Raji (cell line): ENCODE results near the gene ACY1.

Experiments used
- POLR2A ChIP-seq: IDR thresholded peaks from 2 replicates; pipeline ENCODE4 v1.6.1; 2011; ENCODE audit warnings: low read depth, low read length, control low read depth; ENCODE audit not compliant: insufficient read depth

Gene ACY1

DNA sequence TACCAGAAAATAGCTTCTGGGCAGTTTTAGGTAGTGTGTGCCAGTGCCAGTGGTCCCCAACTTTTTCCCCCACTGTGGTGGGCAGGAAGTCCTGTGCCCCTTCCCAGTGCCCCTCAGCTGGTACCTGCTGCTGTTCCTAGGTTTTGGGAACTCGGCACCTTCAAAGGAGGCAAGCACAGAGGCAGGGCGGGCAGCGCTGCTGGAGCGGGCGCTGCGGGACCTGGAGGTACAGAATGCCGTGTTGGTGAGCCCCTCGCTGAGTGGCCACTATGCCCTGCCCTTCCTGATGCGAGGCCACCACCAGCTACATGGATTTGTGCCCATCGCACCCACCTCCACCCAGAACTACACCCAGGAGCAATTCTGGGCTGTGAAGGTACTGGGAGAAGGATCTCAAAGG is 3.1 kb upstream of the ACY1 start:
- TF ChIP-seq POLR2A: no peak

DNA sequence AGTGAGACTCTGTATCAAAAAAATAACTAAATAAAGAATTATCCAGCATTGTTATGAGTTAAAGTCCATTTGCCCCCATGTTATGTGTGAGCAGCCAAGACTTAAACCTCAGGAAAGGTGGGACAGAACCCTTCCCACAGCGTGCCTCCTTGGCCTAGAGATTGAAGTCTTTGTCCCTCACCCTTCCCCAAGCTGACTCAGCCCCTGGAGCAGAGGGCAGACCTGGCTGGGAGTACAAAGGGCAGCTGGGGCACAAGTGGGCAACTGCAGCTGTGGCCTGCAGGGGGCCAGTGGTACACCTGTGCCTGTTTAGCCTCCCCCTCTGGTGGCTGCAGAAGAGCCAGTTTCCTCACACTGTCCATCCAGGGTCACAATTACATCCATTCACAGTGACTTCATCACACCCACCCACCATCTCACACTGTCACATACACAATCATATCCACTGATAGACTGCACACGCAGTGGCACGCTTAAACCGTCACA is 940 bp upstream of the ACY1 start:
- no peak; the same call in 1 of the 2 replicates for TF ChIP-seq POLR2A

DNA sequence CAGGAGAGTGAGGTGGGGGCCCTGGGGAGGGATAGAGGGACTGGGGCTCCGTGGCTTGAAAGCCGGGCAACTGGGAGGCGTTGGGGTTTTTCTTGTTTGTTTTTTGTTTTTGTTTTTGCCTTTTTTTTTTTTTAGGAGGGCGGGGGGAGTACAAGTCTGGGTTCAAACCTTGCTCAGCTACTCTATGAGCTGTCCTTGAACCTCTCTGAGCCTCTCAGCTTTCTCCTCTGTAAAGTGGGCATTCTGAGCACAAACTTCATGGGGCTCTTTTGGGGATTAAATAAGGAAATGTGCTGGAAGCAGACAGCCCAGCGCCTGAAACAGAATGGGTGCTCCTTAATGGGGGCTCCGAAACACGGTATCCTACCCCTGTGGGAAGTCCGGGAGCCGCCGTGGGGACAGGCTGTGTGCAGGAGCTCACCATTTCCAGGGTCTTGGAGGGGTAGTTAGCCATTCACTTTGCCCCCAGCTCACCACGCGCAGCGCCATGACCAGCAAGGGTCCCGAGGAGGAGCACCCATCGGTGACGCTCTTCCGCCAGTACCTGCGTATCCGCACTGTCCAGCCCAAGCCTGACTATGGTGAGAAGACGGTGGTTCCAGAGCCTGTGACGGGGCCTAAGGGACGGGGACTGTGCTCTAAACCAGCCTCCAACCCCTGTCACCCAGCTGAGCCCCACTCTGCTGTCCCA is 388 bp downstream of the ACY1 start:
- TF ChIP-seq POLR2A: no peak

DNA sequence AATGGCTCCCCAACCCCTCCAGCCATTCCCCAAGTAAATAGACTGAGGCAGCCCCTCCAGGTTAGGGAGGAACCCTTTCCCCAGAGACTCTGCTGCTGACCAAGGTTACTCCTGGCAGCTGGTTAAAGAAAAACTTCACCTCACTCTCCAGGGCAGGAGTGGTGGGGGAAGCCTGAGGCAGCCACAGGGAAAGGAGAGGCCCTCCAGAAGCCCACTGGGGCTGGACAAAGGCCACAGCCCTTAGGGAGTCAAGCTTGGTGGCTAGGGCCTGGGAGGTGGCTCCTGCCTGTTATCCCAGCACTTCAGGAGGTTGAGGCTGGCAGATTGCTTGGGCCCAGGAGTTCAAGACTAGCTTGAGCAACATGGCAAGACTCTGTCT is 923 bp downstream of the ACY1 start:
- TF ChIP-seq POLR2A: no peak

DNA sequence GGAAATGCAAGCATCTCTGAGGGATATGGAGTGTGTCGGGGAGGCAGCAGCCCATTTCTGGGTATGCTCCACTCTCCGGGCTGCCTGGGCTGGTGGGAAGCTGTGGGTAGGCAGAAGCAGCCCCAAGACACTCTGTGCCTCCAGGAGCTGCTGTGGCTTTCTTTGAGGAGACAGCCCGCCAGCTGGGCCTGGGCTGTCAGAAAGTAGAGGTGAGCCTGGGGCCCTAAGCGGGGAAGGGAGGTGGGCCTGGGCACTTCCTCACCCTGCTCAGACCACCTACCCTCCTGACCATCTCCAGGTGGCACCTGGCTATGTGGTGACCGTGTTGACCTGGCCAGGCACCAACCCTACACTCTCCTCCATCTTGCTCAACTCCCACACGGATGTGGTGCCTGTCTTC is 1.7 kb downstream of the ACY1 start:
- TF ChIP-seq POLR2A: no peak

DNA sequence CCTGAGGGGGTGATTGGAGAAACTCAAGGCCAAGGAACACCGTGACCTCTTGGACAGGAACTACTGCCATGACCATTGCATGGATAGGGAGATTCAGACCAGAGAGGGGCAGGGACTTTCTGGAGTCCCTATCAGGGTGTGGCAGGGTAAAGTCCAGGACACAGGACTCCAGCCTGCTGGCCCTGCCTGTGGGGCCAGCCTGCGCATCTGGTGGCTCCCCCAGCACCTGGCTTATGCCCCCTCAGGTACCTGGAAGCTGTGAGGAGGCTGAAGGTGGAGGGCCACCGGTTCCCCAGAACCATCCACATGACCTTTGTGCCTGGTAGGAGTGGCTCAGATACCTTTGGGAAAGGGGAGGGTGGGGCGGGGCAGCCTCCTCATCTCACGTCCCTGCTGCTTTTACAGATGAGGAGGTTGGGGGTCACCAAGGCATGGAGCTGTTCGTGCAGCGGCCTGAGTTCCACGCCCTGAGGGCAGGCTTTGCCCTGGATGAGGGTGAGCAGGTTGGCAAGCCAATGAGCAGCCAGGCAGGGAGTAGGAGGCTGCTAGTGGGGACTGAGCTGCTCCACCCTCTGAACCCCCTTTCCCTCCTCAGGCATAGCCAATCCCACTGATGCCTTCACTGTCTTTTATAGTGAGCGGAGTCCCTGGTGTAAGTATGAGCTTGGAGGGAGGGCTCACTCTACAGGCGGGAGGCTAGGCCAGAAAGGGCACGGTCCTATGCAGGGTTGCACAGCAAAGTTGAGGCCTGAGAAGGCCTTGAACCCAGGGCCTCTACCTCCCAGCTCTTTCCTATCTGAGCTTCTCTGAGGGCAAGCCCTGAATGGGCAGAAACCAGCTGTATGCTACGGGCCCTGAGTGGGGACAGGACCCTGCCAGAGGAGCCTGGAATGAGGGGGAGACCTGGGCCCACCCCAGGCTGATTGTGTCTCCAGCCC is 2.9 kb downstream of the ACY1 start:
- TF ChIP-seq POLR2A: 0 out of 2 replicates have a peak, but pooled peaks have one; percentile 7

DNA sequence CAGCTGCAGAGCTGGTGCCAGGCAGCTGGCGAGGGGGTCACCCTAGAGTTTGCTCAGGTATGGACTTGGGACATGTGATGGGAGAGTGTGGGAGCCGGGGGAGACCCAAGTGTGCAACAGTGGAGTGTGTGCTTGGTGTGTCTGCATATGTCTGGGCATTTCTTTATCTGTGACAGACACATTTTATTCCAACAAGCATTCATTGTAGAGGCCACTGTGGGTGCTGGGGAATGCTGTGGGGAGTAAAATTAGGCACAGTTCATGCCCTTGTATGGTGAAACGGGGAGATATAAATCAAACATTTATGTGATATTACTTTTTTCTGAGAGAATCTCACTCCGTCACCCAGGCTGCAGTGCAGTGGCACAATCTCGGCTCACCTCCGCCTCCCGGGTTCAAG is 4.2 kb downstream of the ACY1 start:
- TF ChIP-seq POLR2A: no peak

DNA sequence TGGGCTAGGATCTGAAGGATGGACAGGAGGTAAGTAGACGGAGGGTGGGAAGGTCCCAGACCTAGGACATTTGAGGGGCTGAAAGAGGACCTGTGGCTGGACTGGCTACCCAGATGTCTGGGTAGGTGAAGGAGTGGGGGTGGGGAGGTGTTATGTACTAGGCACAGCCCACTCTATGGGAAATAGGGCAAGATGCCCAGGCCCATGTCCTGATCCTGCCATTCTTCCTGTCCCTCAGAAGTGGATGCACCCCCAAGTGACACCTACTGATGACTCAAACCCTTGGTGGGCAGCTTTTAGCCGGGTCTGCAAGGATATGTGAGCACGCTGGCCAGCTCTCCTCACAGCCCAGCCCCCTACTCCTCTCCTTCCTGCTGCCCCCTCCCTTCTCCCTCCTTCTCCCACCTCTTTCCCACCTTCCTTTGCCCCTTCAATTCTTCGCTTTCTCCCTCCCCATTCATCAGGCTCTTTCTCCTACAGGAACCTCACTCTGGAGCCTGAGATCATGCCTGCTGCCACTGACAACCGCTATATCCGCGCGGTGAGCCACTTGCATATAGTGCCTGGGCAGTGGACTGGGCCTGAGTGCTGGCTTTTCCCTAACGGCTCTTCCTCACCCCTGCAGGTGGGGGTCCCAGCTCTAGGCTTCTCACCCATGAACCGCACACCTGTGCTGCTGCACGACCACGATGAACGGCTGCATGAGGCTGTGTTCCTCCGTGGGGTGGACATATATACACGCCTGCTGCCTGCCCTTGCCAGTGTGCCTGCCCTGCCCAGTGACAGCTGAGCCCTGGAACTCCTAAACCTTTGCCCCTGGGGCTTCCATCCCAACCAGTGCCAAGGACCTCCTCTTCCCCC is 5.2 kb downstream of the ACY1 start:
- no peak for TF ChIP-seq POLR2A

DNA sequence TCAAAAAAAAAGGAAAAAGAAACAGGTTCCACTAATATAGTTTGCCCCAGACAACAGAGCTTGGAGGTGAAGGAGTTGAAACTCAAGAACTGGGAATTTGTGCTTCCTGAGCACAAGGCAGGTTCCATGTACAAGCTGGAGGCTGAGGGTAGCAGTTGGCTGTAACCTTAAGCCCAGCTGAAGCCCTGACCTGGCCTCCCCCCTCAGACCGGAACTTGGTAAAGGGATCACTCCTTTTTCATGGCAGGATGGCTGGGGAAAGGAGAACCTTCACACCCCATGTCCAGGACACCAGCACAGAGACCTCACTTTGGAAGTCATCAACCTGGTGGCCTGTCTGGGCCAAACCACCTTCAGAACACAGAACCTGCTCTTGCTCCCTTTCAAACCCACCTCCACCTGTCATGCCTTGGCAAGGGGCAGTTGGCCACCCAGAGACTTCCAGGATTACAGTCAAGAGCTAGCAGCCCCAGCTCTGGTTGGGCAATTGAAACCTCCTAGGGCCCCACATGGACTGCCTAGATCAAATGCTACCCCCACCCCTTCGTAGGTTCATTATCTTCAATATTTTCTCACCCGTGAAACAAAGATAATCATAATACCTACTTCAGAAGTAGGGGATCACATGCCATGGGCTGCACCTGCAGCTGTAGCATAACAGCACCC is 8.8 kb downstream of the ACY1 start:
- TF ChIP-seq POLR2A: no peak; the same call in 1 of the 2 replicates

DNA sequence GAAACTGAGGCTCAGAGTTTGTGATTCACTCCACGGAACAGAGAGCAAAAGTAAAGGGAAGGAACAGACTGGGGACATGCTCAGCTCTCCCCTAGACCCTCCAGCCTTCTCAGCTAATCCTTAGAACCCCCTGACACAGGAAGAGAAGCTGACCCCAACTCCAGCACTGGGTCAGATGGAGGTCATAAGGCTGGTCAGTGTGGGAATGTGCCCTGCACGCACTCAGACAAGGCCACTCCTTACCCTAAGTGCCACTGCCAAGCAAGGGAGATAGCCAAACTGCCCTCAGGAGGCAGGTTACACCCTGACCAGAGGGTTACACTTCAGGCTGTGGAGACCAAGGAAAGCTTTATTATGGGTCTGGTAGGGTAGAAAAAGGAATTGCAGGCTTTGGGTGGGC is 11.2 kb downstream of the ACY1 start:
- TF ChIP-seq POLR2A: no peak

DNA sequence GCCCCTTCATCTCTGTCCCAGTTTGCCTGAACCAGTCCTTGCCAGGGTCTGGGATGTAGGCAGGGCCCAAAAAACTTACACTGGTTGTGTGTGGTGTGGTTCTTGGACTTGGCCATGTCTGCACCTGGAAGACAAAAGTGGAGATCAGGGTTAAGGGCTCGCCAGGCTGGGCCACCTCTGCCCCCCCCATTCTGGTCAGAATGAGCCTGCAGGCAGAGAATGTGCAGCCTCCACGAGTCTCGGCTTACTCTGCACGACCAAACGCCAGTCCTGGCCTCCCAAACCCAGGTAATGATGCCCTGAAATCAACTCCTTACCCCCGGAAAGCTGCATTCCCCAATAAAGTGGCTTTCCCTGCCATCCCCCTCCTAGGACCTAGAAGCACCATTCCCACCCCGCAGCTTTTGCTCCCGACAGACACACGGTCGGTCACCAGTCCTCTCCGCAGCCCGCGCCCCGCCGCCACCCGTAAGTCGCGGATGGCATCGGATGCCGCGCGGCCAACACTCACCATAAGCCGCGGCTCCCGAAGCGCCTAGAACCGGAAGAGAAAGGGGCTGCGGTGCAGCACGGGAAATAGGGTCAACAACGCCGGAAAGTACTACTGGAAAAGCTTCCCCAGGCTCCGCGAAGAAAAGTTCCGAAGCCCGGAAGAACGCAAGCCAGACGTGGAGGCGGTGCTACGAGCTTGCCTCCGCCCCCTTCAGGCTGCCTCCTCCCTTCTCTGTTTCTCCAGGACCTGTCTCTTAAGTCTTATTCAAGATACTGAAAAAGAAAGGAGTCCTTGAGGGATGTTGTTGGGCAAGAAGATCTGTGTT is 12.2 kb downstream of the ACY1 start, which contains the start of gene RPL29:
Gene RPL29 (minus strand): TSS at position 550 of the 818 bp plus-strand sequence. CDS start 434 bp downstream, at position 116.
- peak; percentile 95 for TF ChIP-seq POLR2A

DNA sequence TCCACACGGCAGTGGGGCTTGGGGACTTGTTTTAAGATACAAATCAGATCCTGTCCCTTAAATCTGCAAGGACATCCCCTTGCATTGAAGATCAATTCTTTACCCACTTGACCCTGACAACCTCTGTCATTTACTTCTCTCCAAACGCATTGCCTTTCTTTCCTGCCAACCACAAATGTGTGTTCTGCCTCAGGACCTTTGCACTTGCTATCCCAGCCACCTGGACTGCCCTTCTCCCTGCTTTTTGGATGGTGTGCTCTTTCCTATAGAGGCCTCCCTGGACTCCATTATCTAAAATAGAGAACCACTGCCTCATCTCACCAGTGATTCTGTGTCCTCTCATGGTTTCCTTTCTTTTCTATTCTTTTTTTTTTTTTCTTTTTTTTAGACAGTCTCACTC is 13.8 kb downstream of the ACY1 start:
- TF ChIP-seq POLR2A: no peak

DNA sequence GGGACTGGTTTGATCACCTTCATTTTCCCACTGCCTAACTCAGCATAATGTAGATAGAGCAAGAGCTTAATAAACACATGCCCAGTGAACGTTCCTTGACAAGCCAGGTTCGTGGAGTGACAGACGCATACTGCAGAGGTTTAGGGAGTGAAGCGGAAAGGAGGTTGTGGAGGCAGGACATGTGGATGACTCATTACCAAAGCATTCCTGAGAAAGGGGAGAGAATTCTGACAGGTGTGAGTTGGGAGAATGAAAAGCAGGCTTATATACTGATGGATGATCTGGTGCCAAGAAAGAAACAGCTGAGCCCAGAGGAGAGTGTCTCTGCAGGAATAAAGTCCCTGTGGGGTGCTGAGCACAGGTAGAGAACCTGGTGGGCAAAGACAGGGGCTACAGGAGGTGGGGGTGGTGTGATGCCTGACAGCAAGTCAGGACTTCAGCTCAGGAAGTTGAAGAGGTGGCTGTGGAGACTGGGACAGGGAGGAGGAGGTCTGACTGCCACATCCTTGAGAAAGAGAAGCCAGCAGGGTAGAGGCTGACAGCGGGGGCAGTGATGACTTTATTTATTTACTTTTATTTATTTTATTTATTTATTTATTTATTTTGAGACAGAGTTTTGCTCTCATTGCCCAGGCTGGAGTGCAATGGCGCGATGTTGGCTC is 14.7 kb downstream of the ACY1 start:
- TF ChIP-seq POLR2A: no peak
